Left hindlimb (tissue), 1 donor: ENCODE measurements around the gene LEP.

Source experiments
- DNase-seq: peaks from one replicate; pipeline ENCODE4 v3.0.0-alpha.2; 2018

LEP gene

GRCh38 chr7:128240696-128241386, at the start of gene LEP:
Gene LEP (plus strand): TSS chr7:128241278. CDS start chr7:128252019, 10,741 bp downstream.
- no peak for DNase-seq

- no peak for DNase-seq
These were observed 48.5 kb upstream of the LEP start for GRCh38 chr7:128192497-128193142.

DNA sequence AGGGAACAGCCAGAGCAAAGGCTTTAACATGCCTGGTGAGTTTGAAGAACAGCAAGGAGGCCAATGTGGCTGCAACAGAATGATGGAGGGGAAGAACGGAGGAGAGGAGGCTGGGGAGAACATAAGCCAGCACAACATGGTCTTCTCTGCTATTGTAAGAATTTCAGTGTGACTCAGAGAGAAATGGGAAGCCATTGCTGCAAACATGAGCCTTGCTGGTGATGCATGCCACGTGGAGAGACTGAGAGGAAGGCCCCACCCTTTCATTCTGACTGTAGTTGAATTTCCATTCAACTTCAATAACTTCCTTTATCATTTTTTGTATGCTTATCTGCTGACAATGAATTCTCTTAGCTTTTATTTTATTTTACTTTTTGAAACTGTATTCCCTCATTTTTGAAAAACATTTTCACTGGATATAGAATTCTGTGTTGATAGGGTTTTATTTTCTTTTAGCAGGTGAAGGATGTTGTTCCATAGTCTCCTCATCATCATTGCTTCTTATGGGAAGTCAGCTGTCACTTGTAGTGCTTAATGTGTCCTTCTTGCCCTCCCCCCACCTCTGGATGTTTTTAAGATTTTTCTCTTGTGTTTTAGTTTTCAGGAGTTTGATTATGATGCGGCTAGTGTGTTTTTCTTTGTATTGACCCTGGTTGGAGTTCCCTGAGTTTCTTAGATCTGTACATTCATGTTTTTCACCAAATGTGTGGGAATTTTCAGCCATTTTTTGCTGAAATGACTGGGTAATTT, 46.4 kb upstream of the LEP start:
- no peak for DNase-seq

GRCh38 chr7:128197589-128197988, 43.5 kb upstream of the LEP start:
- DNase-seq, result no peak

DNA sequence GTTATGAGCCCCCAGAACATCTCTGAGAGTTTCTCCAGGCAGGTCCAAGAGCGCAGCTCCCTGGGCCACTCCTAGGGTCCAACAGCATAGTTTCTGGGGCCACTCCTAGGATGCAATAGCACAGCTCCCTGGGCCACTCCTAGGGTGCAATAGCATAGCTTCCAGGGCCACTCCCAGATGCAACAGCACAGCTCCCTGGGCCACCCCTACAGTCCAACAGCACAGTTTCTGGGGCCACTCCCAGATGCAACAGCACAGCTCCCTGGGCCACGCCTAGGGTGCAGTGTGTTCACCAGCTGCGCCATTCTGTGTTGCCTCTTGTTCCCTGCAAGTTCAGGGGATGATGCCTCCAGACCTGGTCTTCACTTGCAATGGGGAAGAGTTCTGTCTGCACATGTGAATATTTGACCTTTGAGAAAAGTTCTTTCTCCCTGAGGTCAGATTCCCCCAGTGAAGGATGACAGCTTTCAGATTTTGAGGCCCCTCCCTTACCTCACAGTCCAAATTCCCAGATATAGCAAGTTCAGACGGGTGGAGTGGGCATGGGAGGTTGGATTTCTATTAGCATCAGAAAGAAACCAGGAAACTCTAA, 43.0 kb upstream of the LEP start:
- DNase-seq, result no peak

DNA sequence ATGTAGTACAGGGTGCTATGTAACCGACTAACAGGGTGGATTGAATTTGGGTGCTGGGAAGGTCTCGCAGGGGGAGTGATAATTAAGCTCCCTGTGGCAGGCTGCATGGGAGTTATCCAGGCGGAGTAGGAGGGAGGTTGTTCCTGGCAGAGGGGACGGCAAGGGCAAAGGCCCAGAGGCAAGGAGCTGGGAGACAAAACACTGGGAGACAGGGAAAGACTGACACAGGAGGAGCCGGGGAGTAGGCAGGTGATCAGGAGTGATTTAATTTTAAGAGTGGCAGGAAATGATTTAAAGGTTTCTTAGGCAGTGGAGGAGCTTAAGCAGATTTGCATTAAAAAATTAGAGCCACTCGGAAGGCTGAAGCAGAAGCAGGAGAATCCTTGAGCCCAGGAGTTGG, 40.7 kb upstream of the LEP start:
- DNase-seq, result no peak

DNA sequence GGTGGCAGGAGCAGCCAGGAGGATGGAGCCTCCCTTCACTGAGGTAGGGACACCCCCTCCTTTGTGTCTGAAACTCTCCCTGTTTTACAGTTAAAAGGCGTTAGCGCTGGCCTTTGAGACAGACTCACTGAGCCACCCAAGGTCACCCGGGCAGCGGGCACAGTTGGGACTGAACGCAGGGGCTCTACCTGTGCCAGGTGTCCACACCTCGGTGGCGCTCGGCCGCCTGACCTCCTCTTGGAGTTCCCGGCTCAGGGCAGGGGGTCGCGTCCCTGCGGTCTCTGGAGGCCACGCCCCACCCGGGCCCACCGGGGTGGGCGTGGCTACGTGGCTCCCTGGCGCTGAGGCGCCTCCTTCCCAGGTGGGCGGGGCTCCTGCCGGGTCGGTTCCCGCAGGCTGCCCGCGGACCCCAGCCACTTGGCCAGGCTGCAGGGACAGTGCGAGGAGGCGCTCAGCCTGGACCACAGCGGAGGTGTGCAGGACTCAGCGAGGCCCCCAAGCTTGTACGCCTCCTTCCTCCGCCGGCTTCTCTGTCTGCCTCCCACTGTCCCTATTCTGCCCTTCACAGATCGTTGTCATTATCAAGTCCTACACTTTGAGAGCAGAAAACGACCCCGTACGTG, 39.9 kb upstream of the LEP start:
- DNase-seq, result no peak

DNA sequence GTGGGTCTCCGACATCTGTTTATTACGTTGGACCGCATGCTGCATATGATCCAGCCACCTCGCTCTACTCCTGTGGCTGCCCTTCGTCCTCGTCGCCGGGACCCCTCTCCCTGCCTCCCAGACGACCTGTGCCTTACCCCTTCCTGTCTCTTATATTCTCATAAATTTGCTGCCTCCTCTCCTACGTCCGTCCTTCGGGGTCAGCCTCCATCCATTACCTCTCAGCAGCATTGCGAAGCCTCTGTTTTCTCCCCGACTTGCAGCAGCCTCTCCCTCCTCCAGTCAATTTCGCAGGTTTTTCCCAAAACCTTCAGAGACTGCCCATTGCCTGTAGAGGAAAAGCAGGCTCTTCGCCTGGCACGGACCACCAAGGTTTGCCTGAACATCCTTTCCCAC, 39.4 kb upstream of the LEP start:
- no peak for DNase-seq

DNA sequence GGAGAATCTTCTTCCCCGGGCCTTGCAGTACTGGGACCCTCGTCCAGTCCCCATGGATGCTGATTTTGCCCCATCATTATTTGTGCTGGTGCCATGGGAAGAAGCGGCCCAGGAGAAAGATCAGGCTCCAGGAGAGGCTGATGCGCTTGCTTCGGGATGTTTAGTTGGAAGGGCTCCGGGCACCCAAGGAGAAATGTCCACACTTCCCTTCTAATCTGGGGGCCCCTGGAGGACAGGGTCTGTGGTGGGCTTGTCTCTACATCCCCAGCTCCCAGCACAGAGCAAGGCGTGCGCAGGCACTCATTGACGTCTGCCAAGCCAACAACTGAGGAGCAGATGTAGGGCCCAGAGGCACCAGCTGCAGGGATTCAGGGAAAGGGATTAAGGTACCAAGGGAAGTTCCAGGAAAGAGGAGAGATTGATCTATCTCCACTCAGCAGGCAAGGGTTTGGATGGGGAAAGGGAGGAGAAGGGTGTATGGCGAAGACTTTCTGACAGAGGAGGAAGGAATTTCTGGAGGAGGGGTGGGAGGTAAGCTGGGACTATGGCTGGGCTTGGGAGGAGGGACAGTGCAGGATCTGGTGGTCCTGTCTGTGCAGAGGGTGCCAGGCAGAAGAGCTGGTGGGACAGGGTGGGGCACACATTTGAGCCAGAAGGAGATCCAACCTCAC, 38.7 kb upstream of the LEP start:
- DNase-seq, result no peak

DNA sequence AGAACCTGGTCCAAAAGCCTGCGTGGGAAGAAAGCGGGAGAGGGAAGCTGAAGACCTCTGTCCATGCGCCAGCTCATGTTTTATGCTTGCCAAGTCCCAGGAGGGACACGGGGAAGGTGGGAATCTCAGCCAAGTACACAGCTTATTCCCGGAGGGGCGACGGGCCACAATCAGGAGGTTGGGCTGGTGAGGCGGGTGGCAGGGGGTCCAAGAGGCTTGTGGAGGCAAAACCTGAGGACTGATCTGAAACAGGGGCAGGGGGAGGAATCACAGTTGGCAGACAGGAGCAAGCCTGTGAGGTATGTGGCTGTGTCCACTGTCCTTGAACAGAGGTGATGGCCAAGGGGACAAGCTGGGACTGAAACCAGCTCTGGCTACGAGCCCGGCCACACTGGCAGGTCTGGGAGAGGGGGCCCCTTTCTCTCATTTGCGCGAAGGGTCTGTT, 38.0 kb upstream of the LEP start:
- no peak for DNase-seq

GRCh38 chr7:128203710-128204214, 37.3 kb upstream of the LEP start:
- DNase-seq, result no peak

DNA sequence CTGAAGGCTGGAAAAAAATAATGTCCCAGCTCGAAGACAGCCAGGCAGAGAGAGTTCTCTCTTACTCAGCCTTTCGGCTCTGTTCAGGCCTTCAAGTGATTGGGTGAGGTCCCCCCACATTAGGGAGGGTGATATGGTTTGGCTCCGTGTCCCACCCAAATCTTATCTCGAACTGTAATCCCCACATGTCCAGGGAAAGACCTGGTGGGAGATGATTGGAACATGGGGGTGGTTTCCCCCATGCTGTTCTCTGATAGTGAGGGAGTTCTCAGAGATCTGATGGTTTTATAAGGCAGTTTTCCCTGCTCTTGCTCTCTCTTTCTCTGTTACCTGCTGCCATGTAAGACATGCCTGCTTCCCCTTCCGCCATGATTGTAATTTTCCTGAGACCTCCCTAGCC, 36.6 kb upstream of the LEP start:
- no peak for DNase-seq

DNA sequence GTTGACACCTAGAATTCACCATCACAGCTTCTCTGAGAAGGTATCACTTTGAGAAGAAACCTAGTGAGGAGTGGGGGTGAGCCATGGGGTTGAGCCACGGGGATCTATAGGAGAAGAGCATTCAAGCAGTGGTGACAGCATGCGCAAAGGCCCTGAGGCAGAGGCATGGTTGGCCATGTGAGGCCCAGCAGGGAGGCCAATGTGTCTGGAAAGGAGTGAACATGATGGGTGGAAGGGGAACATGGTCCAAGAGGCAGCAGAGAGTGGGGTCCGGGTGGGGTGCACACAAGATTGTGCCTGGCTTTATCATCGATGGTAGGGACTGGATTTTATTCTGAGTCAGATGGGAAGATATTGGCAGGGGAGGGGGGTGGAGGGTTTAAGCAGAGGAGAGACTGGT, 36.0 kb upstream of the LEP start:
- no peak for DNase-seq

DNA sequence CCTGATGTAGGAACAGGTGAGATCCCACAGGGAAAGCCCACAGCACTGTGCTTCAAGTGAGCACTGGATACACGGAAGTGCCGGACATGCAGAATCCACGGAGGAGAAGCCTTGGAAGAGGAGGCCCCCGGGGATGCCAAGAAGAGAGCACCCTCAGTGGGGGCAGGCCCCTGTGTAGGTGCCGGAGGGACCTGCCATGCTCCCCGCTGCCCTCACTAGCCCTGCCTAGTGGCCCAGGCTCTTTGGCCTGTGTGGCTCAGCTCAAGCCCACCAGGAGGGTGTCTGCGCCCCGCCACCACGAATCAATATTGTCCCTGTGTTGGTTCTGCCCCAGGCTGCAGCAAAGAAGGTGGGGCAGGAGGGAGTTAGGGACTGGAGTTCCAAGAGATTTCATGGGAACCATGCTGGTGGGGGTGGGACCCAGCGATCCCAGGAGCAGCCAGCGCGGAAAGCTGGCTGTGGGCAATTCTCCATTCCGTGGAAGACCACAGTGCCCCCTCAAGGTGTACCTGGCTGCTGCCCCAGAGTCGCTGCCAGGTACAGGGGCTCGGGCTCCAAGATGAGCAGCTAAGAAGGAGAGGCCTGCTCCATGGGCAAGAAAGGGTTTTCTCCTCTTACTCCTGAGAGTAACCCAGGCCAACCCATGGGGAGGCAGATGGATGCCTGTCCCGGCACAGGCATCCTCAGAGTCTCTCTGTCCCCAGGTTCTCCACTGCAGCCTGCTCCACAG, 34.9 kb upstream of the LEP start:
- no peak for DNase-seq

- DNase-seq, result no peak
These were observed 34.2 kb upstream of the LEP start for GRCh38 chr7:128206747-128207500.

GRCh38 chr7:128207609-128208008, 33.5 kb upstream of the LEP start:
- DNase-seq, result no peak

DNA sequence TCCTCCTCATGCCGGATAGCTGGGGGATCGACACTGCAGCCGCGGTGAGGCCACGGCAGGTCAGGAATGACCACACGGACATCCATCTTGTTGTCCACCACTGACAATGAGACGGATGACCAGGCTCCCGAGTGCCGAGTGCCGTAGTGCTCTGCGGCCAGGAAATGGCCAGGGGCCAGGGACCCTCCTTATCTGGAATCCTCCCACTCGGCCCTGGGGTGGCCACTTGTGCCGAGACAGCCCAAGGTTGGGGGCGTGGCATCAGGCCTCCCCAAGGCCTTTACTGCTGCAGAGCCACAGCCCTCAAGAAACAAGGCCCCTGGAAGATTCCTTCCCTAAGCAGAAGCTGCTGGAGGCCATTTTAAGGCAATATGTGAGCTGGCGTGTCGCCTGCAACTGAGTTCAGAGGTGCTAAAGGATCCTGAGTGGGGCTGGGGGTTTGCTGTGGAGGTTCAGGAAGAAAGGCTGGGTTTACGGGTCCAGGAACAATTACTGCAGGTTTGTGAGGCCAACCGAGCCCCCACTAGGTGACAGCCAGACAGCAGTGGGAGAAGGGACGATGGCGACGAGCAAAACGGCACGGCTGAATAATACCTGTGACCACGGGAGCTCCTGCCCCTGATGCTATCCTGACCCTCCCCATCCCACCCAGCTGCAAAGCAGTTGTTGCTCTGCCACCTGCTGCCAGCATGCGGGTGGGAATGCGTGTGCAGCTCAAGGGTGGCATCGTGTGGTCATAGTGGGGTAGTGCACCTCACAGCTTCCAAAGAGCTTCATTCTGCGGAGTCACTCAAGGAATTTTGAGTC, 31.6 kb upstream of the LEP start:
- DNase-seq, result peak; percentile 69

DNA sequence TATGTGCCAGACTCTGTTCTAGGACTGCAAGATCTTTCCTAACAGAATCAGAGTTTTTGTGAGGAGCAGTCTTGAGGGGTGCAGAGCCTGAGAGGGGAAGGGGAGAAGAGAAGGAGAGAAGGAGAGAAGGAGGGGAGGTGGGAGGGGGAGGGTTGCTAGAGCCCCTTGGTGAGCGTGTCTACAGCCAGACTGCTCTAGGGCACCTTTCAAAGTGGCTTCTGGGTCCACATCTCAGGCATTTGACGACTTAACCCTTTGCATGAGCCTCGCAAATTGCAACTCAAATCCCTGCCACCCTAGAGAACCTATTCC, 31.1 kb upstream of the LEP start:
- no peak for DNase-seq

DNA sequence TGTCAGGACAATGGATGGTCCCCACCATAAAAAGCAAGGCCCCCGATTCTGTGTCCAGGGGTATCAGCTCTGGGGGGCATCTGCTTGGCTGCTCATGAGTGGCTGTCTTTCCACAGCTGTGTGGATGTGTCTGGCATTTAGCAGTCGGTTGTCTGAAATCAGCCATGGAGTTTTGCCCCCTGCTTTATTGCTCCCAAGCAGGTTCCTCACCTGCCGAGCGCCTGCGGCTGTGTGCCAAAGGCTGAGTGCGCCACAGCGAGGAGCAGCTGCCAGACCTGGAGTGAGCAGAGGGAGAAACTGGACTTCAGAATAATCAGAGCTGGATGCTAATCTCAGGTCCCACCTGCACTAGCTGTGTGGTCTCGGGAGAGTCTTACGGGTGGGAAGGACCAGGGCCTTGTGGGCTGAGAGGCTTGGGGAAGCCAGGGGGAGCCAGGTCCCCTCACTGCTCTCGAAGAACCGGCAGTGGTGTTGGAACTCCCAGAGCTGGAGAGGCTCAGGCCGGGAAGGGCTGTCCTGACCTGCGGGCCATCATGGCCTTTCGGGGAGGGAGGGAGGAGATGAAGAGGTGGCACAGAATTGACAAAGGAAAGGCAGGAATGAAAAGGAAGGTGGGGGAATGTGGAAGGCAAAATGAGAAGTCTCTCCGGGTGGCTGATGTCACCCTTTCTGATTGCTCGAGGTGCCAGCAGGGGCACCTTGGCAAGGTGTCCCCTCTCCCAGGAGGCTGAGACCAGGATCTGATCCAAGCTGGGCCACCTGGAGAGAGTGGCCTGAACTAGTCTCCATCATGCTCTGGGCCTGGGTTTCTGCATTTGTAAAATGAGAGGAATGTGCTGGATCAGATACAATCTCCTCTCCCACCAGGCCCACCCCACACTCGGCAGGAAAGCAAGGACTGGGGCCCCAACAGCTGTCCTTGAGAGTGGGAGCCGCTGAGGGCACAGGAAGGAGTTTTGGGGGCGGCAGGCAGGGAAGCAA, 30.2 kb upstream of the LEP start:
- no peak for DNase-seq
